WI38 (cell line): Measurements from ENCODE around the gene ATXN7L3.

Experiments used
- H3K4me3 ChIP-seq: 2 replicates; pipeline ENCODE4 v1.5.1; 2011; ENCODE audit warnings: low read depth, mild to moderate bottlenecking, control low read depth, low read length
- TF ChIP-seq, protein P1 (sequence below): IDR thresholded peaks from 2 replicates; pipeline ENCODE4 v1.5.1; 2012; ENCODE audit warnings: low read depth, mild to moderate bottlenecking, control low read depth, low read length

The ATXN7L3 gene

DNA sequence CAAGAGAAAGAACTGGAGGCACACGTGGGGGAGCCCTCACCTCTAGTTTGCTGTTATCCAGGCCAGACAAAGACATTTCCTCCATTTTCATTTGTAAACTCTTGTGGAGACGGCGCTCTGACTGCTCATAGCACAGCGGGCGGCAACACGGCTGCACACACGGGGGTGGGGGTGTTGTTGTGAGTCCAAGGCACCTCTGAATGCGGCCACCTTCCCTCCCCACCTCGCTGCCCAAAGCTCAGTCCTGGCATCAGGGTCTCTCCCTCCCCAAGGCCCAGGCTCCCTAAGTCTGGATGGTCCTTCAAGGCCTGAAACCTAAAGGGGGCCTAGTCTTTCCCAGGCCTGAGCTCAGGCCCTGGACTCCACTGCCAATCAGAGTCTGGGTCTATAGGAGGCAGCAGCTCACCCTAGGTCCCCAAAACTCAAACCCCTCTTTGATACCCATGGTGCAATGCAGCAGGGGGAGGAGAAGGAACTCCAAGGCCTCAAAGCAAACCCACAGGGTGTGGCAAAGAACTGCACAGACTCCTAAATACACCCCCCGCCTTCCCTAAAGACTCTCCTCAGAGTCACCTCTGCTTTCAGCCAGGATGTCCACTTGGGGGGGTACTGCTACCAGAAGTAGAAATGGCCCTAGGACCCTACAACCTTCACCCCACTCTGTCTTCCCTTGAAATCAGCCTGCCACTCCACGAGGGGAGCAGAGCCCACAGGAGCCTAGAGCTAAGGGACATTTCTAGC, 1.5 kb downstream of the ATXN7L3 start:
- H3K4me3 ChIP-seq = peak overlapping the region; percentile 86
- TF ChIP-seq, protein P1, sequence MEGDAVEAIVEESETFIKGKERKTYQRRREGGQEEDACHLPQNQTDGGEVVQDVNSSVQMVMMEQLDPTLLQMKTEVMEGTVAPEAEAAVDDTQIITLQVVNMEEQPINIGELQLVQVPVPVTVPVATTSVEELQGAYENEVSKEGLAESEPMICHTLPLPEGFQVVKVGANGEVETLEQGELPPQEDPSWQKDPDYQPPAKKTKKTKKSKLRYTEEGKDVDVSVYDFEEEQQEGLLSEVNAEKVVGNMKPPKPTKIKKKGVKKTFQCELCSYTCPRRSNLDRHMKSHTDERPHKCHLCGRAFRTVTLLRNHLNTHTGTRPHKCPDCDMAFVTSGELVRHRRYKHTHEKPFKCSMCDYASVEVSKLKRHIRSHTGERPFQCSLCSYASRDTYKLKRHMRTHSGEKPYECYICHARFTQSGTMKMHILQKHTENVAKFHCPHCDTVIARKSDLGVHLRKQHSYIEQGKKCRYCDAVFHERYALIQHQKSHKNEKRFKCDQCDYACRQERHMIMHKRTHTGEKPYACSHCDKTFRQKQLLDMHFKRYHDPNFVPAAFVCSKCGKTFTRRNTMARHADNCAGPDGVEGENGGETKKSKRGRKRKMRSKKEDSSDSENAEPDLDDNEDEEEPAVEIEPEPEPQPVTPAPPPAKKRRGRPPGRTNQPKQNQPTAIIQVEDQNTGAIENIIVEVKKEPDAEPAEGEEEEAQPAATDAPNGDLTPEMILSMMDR = no peak

DNA sequence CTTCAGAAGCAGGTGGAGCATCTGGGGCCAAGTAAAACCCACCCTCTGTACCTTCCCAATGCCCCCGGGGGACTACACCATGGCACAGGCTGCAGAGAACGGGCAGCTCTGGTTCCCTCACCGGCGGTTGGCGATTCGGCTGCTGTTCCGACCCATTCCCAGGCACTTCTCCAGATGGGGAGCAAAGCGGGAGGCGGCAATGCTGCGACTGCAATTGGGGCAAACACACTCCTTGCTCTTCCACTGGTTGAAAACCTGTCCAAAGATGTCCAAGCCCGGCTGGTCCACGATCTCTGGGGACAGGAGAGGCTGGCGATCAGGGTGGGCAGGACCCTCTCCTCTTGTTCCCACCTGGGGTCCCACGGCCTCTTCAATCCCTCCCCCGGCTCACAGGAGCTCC, 2.6 kb downstream of the ATXN7L3 start:
- TF ChIP-seq, protein P1 = no peak
- no peak overlapping the region for H3K4me3 ChIP-seq

DNA sequence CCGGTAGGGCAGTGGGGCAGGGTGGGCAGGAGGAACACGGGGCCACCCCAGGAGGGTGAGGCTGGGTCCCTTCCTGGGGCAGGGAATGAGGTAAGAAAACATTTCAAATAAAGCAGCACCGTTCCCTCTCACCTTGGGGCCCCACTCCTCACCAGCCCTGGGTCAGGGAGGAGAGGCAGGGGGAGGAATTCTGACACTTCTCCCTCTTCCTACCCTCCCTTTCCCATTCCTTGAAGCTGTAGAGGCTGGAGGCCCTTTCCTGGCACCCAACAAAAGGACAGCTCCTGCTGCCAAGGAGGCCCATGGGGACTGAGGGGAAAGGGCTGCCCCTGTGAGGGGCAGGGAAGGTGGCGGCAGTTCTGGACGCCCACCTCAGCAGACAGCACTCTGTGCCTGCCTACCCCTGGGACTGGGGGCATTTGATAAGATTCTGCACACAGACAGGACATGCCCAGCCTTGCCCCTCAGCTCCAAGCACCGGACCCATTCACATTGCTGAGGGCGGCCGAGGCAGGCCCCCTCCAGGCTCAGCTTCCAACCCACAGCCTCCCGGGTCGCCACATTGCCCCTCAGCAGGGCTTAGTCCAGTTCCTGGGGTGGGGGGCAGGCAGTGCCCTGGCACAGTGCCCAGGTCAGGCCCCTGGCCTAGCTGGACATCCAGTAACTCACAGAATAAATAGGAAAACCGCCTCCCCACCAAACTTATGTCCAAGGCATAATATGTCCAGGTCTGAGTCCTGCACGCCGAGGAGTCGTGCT, 6.2 kb downstream of the ATXN7L3 start:
- H3K4me3 ChIP-seq = no peak overlapping the region
- TF ChIP-seq, protein P1 = no peak

DNA sequence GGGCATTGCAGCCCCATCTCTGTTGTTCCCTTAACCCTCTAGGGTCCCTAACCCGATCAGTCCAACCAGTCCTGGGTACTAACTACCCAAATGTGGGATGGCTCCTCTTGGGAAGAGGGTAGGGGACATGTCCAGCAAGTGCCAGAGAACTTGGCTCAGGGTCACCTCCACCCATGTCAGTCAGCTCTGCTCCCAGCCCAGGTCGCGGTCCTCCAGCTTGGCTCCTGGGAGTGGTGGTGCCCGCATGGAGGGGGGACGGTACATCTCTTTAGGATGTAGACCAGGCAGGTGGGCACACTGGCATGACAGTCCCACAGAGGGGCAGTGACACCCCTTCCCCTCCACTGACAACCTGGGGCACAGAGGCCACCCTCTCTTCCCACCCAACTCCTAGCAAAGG, 6.9 kb downstream of the ATXN7L3 start:
- no peak overlapping the region for H3K4me3 ChIP-seq
- TF ChIP-seq, protein P1 = no peak

DNA sequence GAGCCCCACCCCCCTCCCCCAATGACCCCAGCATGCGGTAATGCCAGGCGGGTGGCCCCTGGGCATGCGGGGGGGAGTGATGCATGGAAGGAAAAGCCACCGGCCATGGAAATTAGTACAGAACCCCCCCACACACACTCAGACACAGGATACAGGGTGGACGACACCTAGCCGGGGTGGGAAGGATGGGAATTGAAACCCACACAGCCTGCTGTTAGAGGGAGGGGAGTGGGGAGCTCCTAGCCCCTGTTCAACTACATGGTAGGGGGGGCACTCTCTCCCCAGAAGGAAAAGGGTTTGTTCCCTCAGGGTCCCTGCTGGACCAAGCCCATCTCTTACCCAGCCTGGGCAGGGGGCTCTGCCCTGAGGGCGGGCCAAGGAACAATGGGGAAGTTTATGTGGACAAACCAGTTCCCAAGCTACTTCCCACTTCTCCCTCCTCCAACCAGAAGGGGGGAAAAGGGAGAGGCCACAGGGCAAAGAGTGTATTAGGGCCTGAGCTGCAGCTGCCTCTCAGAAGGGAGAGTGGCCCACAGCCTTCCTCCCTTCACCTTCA, 7.7 kb downstream of the ATXN7L3 start:
- no peak overlapping the region for H3K4me3 ChIP-seq
- TF ChIP-seq, protein P1 = no peak

DNA sequence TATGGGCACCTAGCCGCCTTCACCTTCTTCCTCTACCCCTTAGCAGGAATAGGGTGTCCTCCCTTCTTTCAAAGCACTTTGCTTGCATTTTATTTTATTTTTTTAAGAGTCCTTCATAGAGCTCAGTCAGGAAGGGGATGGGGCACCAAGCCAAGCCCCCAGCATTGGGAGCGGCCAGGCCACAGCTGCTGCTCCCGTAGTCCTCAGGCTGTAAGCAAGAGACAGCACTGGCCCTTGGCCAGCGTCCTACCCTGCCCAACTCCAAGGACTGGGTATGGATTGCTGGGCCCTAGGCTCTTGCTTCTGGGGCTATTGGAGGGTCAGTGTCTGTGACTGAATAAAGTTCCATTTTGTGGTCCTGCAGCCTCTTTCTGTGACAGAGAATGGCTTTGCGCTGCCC, 8.3 kb downstream of the ATXN7L3 start:
- H3K4me3 ChIP-seq = no peak overlapping the region

More for the DNA sequence above, 8.3 kb downstream of the ATXN7L3 start:
- TF ChIP-seq, protein P1 = no peak
